Activated T-cell treated with anti-CD3 and anti-CD28 coated beads for 1 hour (primary cell): ENCODE measurements around the gene ZG16.
"Not testable (repeated sequence)": the region's sequence is repeated elsewhere in the genome, so short reads cannot be mapped to it uniquely, and the experiment has no call there.

Experiments used
- DNase-seq: peaks from one replicate; pipeline ENCODE4 v3.0.0-alpha.2; 2020; ENCODE audit warnings: low read depth

The ZG16 gene

GRCh38 chr16:29777576-29778350, at the start of gene ZG16:
TSS of gene ZG16 (plus strand) at chr16:29778256. CDS start at chr16:29779267, 1,011 bp downstream.
- no peak for DNase-seq

- DNase-seq = no peak
These were observed 48.9 kb upstream of the ZG16 start for GRCh38 chr16:29729116-29729521.

GRCh38 chr16:29730649-29731048, 47.4 kb upstream of the ZG16 start:
- no peak for DNase-seq

- not testable (repeated sequence) for DNase-seq
These were observed 46.1 kb upstream of the ZG16 start for GRCh38 chr16:29731768-29732601.

GRCh38 chr16:29734786-29735185, 43.3 kb upstream of the ZG16 start:
- no peak for DNase-seq

- DNase-seq = no peak
These were observed 41.9 kb upstream of the ZG16 start for GRCh38 chr16:29736112-29736511.

- DNase-seq = no peak
These were observed 41.3 kb upstream of the ZG16 start for GRCh38 chr16:29736764-29737163.

GRCh38 chr16:29737713-29738112, 40.3 kb upstream of the ZG16 start:
- no peak for DNase-seq

- DNase-seq = no peak
These were observed 39.5 kb upstream of the ZG16 start for GRCh38 chr16:29738514-29738913.

GRCh38 chr16:29739927-29740629, 38.0 kb upstream of the ZG16 start:
- not testable (repeated sequence) for DNase-seq

- DNase-seq = not testable (repeated sequence)
These were observed 37.4 kb upstream of the ZG16 start for GRCh38 chr16:29740630-29741015.

- DNase-seq = no peak
These were observed 35.3 kb upstream of the ZG16 start for GRCh38 chr16:29742683-29743275.

- no peak for DNase-seq
These were observed 34.6 kb upstream of the ZG16 start for GRCh38 chr16:29743475-29743826.

- DNase-seq = no peak
These were observed 34.1 kb upstream of the ZG16 start for GRCh38 chr16:29743827-29744531.

GRCh38 chr16:29744541-29745101, 33.4 kb upstream of the ZG16 start:
- no peak for DNase-seq

GRCh38 chr16:29745121-29745852, 32.8 kb upstream of the ZG16 start:
- DNase-seq = peak; percentile 32

GRCh38 chr16:29745853-29746345, 32.2 kb upstream of the ZG16 start, which contains the start of gene C16orf54:
TSS of gene C16orf54 (minus strand) at chr16:29745990. CDS start at chr16:29744951, 1,039 bp downstream.
- DNase-seq = peak; percentile 84

GRCh38 chr16:29746518-29746917, 31.5 kb upstream of the ZG16 start:
- DNase-seq = not testable (repeated sequence)

GRCh38 chr16:29747947-29748759, 29.9 kb upstream of the ZG16 start:
- no peak for DNase-seq
